ENCODE data around the gene ANAPC1. TPM values are rescaled to one million over a fixed set of nuclear protein-coding genes. Genes with fewer than 3 reads are reported as not detected.

Gene ANAPC1
- polyA plus RNA-seq, 3 donors, result 4.2 to 12.4 (median 6.8) TPM

DNA sequence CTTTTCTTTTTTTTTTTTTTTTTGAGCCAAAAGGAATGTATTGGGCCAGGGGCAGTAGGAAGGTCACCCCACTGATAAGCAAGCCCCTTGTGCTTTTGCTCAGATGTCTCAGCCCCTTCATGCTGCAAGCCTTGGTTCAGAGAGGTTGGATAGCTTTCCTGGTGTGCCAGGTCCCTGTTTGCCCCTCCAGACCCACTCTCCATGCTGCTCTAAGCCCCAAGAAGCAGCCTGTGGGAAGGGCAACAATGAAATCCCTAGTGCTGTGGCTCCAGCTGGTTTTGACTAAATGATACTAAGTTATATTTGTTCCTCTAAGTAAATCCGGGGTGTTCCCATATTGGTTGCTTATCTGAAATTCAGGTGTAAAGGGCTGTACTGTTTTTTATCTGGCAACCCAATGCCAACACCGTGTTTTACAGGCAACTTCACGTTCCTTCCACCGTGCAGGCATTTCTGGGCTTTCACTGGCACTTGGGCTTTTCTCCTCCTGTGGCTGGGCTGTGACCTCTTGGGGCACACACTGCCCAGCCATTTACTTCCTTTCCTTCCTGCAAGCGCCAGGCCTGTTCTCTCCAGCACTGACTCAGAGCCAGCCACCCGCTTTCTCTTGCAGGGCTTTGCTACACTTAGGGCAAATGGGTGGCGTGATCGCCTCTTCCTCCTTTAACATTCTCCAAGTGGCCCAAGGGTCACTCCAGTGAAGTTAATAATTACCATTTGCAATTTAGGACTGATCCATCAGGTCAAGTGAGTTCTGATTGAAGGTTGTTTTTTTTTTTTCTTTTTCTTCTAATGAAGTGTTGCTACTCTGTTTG, 36.0 kb upstream of the ANAPC1 start:
- intact Hi-C loops (cut with micrococcal nuclease), result no loop called here
- H4K20me1 ChIP-seq (ENCODE audit: insufficient read depth, low read length), result peaks cover 17% of the 10 kb centered on the region
- WGBS (ENCODE audit: insufficient coverage), result 58% methylated on average over 3 of the region's 8 CpGs
- no peaks in the 10 kb centered on the region for H3K27me3 ChIP-seq (ENCODE audit: control insufficient read depth in 2 of 2, insufficient read depth in 2 of 2, low read length in 2 of 2)
- H3K79me2 ChIP-seq (ENCODE audit: insufficient read depth, low read length), result no peaks in the 10 kb centered on the region
- H3K27ac ChIP-seq (ENCODE audit: low read depth in 1 of 2, low read length in 2 of 2), result no peak overlapping the region
- peaks cover 0 to 2% (median 1%) of the 10 kb centered on the region in 3 donors for H3K27me3 Mint-ChIP-seq (ENCODE audit: low read depth in 3 of 3)
- peaks cover 0 to 2% (median 0%) of the 10 kb centered on the region in 7 donors for H3K9me3 Mint-ChIP-seq
- H2AFZ ChIP-seq (ENCODE audit: insufficient read depth, low read depth, low read length, poor library complexity, severe bottlenecking), result peak overlapping the region; percentile 6
- peak overlapping the region in 5 of 7 donors; percentile 26 to 71 (median 60) for H3K27ac Mint-ChIP-seq
- H3K4me3 ChIP-seq (replicated peaks in 1 of 3; ENCODE audit: low read depth in 2 of 3, low read length in 3 of 3), result no peak overlapping the region
- H3K4me1 Mint-ChIP-seq, result peaks cover 22% of the 10 kb centered on the region
- peaks cover 9 to 12% of the 10 kb centered on the region in 2 donors for H3K4me1 ChIP-seq (ENCODE audit: control insufficient read depth in 1 of 2, insufficient read depth in 2 of 2, low read length in 2 of 2)
- H3K4me2 ChIP-seq (replicated peaks; ENCODE audit: extremely low read depth, low read length, poor library complexity, severe bottlenecking), result peak overlapping the region; percentile 24
- H3K36me3 Mint-ChIP-seq, result peaks cover 0 to 12% of the 10 kb centered on the region in 2 donors
- DNase-seq, result peak; percentile 65 to 66 (median 66)
- H3K9me3 ChIP-seq (replicated peaks in 1 of 2; ENCODE audit: control insufficient read depth in 1 of 2, insufficient read depth in 1 of 2, low read length in 2 of 2), result no peaks in the 10 kb centered on the region
- no peak overlapping the region for H3K9ac ChIP-seq (ENCODE audit: insufficient read depth, low read length, poor library complexity, severe bottlenecking)
- TF ChIP-seq, protein P1, sequence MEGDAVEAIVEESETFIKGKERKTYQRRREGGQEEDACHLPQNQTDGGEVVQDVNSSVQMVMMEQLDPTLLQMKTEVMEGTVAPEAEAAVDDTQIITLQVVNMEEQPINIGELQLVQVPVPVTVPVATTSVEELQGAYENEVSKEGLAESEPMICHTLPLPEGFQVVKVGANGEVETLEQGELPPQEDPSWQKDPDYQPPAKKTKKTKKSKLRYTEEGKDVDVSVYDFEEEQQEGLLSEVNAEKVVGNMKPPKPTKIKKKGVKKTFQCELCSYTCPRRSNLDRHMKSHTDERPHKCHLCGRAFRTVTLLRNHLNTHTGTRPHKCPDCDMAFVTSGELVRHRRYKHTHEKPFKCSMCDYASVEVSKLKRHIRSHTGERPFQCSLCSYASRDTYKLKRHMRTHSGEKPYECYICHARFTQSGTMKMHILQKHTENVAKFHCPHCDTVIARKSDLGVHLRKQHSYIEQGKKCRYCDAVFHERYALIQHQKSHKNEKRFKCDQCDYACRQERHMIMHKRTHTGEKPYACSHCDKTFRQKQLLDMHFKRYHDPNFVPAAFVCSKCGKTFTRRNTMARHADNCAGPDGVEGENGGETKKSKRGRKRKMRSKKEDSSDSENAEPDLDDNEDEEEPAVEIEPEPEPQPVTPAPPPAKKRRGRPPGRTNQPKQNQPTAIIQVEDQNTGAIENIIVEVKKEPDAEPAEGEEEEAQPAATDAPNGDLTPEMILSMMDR (IDR thresholded peaks at IDR 0.05), result no peak
- H3K4me3 Mint-ChIP-seq, result peak overlapping the region in 1 of 2 donors; percentile 55
- no peaks in the 10 kb centered on the region for H3K36me3 ChIP-seq (replicated peaks in 1 of 2; ENCODE audit: control insufficient read depth in 1 of 2, insufficient read depth in 2 of 2, low read length in 2 of 2)

DNA sequence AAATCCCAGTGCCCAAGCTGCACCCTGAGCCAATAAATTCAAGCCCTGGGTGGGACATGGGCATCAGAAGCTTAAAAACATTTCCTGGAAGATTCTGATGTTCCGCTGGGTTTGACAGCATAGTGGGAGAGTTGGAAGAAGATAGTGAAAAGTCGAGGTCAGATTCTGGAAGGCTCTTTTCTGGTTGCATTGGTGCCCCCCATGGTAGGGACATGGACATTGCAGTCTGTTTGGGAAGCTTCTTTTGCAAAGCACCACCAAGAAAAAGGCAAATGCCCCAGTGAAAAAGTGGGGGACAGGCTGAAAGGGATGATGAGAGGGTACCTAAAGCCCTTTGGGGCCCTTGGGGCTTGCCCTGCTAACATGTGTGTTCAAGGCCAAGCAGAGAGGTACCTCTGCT, 35.4 kb upstream of the ANAPC1 start:
- no peaks in the 10 kb centered on the region for H3K79me2 ChIP-seq (ENCODE audit: insufficient read depth, low read length)

More for the DNA sequence above, 35.4 kb upstream of the ANAPC1 start:
- peaks cover 17% of the 10 kb centered on the region for H4K20me1 ChIP-seq (ENCODE audit: insufficient read depth, low read length)
- Mint-ChIP-seq H3K36me3 (peaks cover 0 to 12% of the 10 kb centered on the region in 2 donors), H3K27ac (no peak overlapping the region), H3K4me1 (peaks cover 18% of the 10 kb centered on the region), H3K4me3 (no peak overlapping the region), H3K27me3 (ENCODE audit: low read depth in 3 of 3) (peaks cover 0 to 2% (median 0%) of the 10 kb centered on the region in 3 donors), H3K9me3 (peaks cover 0 to 2% (median 0%) of the 10 kb centered on the region in 7 donors)
- WGBS (ENCODE audit: insufficient coverage), result 50% methylated on average over 1 of the region's 2 CpGs
- no peak for DNase-seq
- no peak overlapping the region for H2AFZ ChIP-seq (ENCODE audit: insufficient read depth, low read depth, low read length, poor library complexity, severe bottlenecking)
- H3K27ac ChIP-seq (ENCODE audit: low read depth in 1 of 2, low read length in 2 of 2), result no peak overlapping the region
- H3K4me2 ChIP-seq (replicated peaks; ENCODE audit: extremely low read depth, low read length, poor library complexity, severe bottlenecking), result no peak overlapping the region
- no peak overlapping the region for H3K4me3 ChIP-seq (replicated peaks in 1 of 3; ENCODE audit: low read depth in 2 of 3, low read length in 3 of 3)
- H3K36me3 ChIP-seq (replicated peaks in 1 of 2; ENCODE audit: control insufficient read depth in 1 of 2, insufficient read depth in 2 of 2, low read length in 2 of 2), result no peaks in the 10 kb centered on the region
- peaks cover 9 to 12% of the 10 kb centered on the region in 2 donors for H3K4me1 ChIP-seq (ENCODE audit: control insufficient read depth in 1 of 2, insufficient read depth in 2 of 2, low read length in 2 of 2)
- H3K9ac ChIP-seq (ENCODE audit: insufficient read depth, low read length, poor library complexity, severe bottlenecking), result no peak overlapping the region
- TF ChIP-seq, protein P1 (IDR thresholded peaks at IDR 0.05), result no peak
- intact Hi-C loops (cut with micrococcal nuclease), result no loop called here
- H3K9me3 ChIP-seq (replicated peaks in 1 of 2; ENCODE audit: control insufficient read depth in 1 of 2, insufficient read depth in 1 of 2, low read length in 2 of 2), result no peaks in the 10 kb centered on the region
- H3K27me3 ChIP-seq (ENCODE audit: control insufficient read depth in 2 of 2, insufficient read depth in 2 of 2, low read length in 2 of 2), result no peaks in the 10 kb centered on the region

Data from CD14-positive monocyte (primary cell).